GM20431 (cell line): ENCODE results near the gene PARD6G.
"Not testable (repeated sequence)": the region's sequence is repeated elsewhere in the genome, so short reads cannot be mapped to it uniquely, and the experiment has no call there.

Source experiments
- in situ Hi-C: fragments of 300-500 bp; cut with MseI, MboI; formaldehyde crosslinking; loops from one replicate; pipeline ENCODE4 v1.15.0; 2020; ENCODE audit warnings: low sequenced_read_pairs; ENCODE audit not compliant: unreplicated experiment

Gene PARD6G

GRCh38 chr18:80247393-80247841, at the start of gene PARD6G:
Gene PARD6G (minus strand): TSS chr18:80247514. CDS start chr18:80247348, 166 bp downstream.
- in situ Hi-C loops, result no loop called here

GRCh38 chr18:80262241-80263033, 15.1 kb upstream of the PARD6G start:
- in situ Hi-C loops, result not testable (repeated sequence)

GRCh38 chr18:80259610-80260009, 12.3 kb upstream of the PARD6G start:
- in situ Hi-C loops, result no loop called here

- in situ Hi-C loops, result no loop called here
Observed at GRCh38 chr18:80258640-80259039, 11.3 kb upstream of the PARD6G start.

GRCh38 chr18:80257579-80258543, 10.5 kb upstream of the PARD6G start:
- in situ Hi-C loops, result not testable (repeated sequence)

GRCh38 chr18:80254971-80255500, 7.7 kb upstream of the PARD6G start:
- in situ Hi-C loops, result no loop called here

GRCh38 chr18:80253871-80254492, 6.7 kb upstream of the PARD6G start:
- in situ Hi-C loops, result no loop called here

GRCh38 chr18:80253236-80253635, 5.9 kb upstream of the PARD6G start:
- in situ Hi-C loops, result no loop called here

GRCh38 chr18:80252136-80252535, 4.8 kb upstream of the PARD6G start:
- in situ Hi-C loops, result no loop called here

GRCh38 chr18:80251700-80252099, 4.4 kb upstream of the PARD6G start:
- in situ Hi-C loops, result no loop called here

- in situ Hi-C loops, result no loop called here
Observed at GRCh38 chr18:80250740-80251364, 3.5 kb upstream of the PARD6G start.

- in situ Hi-C loops, result no loop called here
Observed at GRCh38 chr18:80249217-80250093, 2.1 kb upstream of the PARD6G start.

- in situ Hi-C loops, result no loop called here
Observed at GRCh38 chr18:80246445-80247392, 595 bp downstream of the PARD6G start.

GRCh38 chr18:80245781-80246444, 1.4 kb downstream of the PARD6G start:
- in situ Hi-C loops, result no loop called here

- in situ Hi-C loops, result no loop called here
Observed at GRCh38 chr18:80244956-80245730, 2.2 kb downstream of the PARD6G start.

- in situ Hi-C loops, result no loop called here
Observed at GRCh38 chr18:80244167-80244566, 3.1 kb downstream of the PARD6G start.
